Transverse colon (tissue), 4 donors: Measurements from ENCODE around the gene SRPK2.

Experiments
- EP300 ChIP-seq: sonication (generic); formaldehyde crosslinking; IDR thresholded peaks from one replicate; pipeline ENCODE4 v1.6.1; 2017; ENCODE audit warnings: antibody characterized with exemption, low read depth
- POLR2A ChIP-seq: fragments of 450-650 bp; IDR thresholded peaks from one replicate; pipeline ENCODE4 v1.6.1; 2016; ENCODE audit warnings: antibody characterized with exemption, mild to moderate bottlenecking, moderate library complexity
- POLR2AphosphoS5 ChIP-seq, 3 donors: sonication (generic); formaldehyde crosslinking; IDR thresholded peaks; one replicate each; pipeline ENCODE4 v1.6.1; 2016; ENCODE audit warnings: antibody characterized with exemption in 3 of 3
- TF ChIP-seq, protein P1 (sequence below), 5 experiments: fragments of 200-600 bp in 3 of 5; fragments of 450-650 bp in 2 of 5; sonication (generic) in 3 of 5; IDR thresholded peaks; 1 replicate in 2 of 5; 2 replicates in 3 of 5; pipeline ENCODE4 v1.5.1; 2016 to 2017; ENCODE audit warnings: antibody characterized with exemption in 5 of 5, inconsistent platforms in 3 of 5, mild to moderate bottlenecking in 2 of 5, moderate library complexity in 1 of 5

GRCh38 chr7:105068886-105069285, 319.8 kb downstream of the SRPK2 start:
- TF ChIP-seq, protein P1, sequence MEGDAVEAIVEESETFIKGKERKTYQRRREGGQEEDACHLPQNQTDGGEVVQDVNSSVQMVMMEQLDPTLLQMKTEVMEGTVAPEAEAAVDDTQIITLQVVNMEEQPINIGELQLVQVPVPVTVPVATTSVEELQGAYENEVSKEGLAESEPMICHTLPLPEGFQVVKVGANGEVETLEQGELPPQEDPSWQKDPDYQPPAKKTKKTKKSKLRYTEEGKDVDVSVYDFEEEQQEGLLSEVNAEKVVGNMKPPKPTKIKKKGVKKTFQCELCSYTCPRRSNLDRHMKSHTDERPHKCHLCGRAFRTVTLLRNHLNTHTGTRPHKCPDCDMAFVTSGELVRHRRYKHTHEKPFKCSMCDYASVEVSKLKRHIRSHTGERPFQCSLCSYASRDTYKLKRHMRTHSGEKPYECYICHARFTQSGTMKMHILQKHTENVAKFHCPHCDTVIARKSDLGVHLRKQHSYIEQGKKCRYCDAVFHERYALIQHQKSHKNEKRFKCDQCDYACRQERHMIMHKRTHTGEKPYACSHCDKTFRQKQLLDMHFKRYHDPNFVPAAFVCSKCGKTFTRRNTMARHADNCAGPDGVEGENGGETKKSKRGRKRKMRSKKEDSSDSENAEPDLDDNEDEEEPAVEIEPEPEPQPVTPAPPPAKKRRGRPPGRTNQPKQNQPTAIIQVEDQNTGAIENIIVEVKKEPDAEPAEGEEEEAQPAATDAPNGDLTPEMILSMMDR (IDR thresholded peaks at IDR 0.05), result no peak
- TF ChIP-seq POLR2AphosphoS5 (IDR thresholded peaks at IDR 0.05) (no peak), POLR2A (no peak), EP300 (no peak)
